SK-N-SH (cell line): ENCODE measurements around the gene BABAM2. TPM values are rescaled to one million over a fixed set of nuclear protein-coding genes. Genes with fewer than 3 reads are reported as not detected.

ENCODE experiments used
- CTCF ChIA-PET: fragments of 300-600, 350-600 bp; formaldehyde crosslinking; extraction: SDS; loops from one replicate; lab custom pipeline; 2021; lab: Yijun Ruan, JAX
- POLR2A ChIA-PET: fragments of 350-600 bp; sonication (Branson Sonifier 250); formaldehyde crosslinking; extraction: SDS; loops from one replicate; lab custom pipeline; 2020; ENCODE audit warnings: antibody characterized with exemption, inconsistent platforms; lab: Yijun Ruan, JAX
- DNase-seq: peaks from one replicate; pipeline ENCODE4 v3.0.0; 2012
- H2AFZ ChIP-seq: fragments of 200-600 bp; sonication (generic); 2 replicates; pipeline ENCODE4 v1.8.1; 2016; ENCODE audit warnings: antibody characterized with exemption, mild to moderate bottlenecking, low read depth
- H3F3A ChIP-seq: fragments of 200-600 bp; sonication (generic); replicated peaks from 2 replicates; pipeline ENCODE3; 2016; ENCODE audit warnings: antibody characterized with exemption, mild to moderate bottlenecking; ENCODE audit not compliant: insufficient read depth
- H3K27ac ChIP-seq, 2 experiments: fragments of 200-500 bp in 1 of 2; fragments of 200-600 bp in 1 of 2; sonication (Bioruptor generic) in 1 of 2; sonication (generic), shearing (Covaris generic) in 1 of 2; 2 replicates each; pipeline versions ENCODE4 v1.5.1 to v1.6.1; 2014 to 2016; ENCODE audit warnings: low read depth in 2 of 2, inconsistent platforms in 1 of 2, low read length in 1 of 2, mild to moderate bottlenecking in 1 of 2, mixed read lengths in 1 of 2
- H3K27me3 ChIP-seq: fragments of 200-600 bp; sonication (generic), shearing (Covaris generic); 2 replicates; pipeline ENCODE4 v1.6.1; 2016; ENCODE audit warnings: mixed run types; ENCODE audit not compliant: insufficient read depth
- H3K36me3 ChIP-seq, 2 experiments: fragments of 200-500 bp in 1 of 2; fragments of 200-600 bp in 1 of 2; sonication (Bioruptor generic) in 1 of 2; sonication (generic) in 1 of 2; replicated peaks in 1 of 2; 2 replicates each; pipeline versions ENCODE3 to v1.5.1; 2014 to 2016; ENCODE audit warnings: low read length in 1 of 2, mild to moderate bottlenecking in 1 of 2; ENCODE audit not compliant: insufficient read depth in 2 of 2, control insufficient read depth in 1 of 2
- H3K4me1 ChIP-seq, 2 experiments: fragments of 200-500 bp in 1 of 2; fragments of 200-600 bp in 1 of 2; sonication (Bioruptor generic) in 1 of 2; sonication (generic), shearing (Covaris generic) in 1 of 2; 2 replicates each; pipeline versions ENCODE4 v1.5.1 to v1.6.1; 2014 to 2016; ENCODE audit warnings: low read depth in 1 of 2, low read length in 1 of 2, mixed run types in 1 of 2; ENCODE audit not compliant: insufficient read depth in 2 of 2, control insufficient read depth in 1 of 2
- H3K4me2 ChIP-seq: fragments of 200-600 bp; sonication (generic), shearing (Covaris generic); 2 replicates; pipeline ENCODE4 v1.6.1; 2017; ENCODE audit warnings: mixed run types
- H3K4me3 ChIP-seq, 2 experiments: fragments of 200-500 bp in 1 of 2; fragments of 200-600 bp in 1 of 2; sonication (Bioruptor generic) in 1 of 2; sonication (generic), shearing (Covaris generic) in 1 of 2; 2 replicates each; pipeline versions ENCODE4 v1.5.1 to v1.8.1; 2014 to 2016; ENCODE audit warnings: low read depth in 2 of 2, inconsistent platforms in 1 of 2, low read length in 1 of 2, mild to moderate bottlenecking in 1 of 2, mixed read lengths in 1 of 2, moderate library complexity in 1 of 2
- H3K79me2 ChIP-seq: fragments of 200-600 bp; sonication (generic); 2 replicates; pipeline ENCODE4 v1.8.1; 2017; ENCODE audit warnings: mild to moderate bottlenecking; ENCODE audit not compliant: insufficient read depth
- H3K9ac ChIP-seq: fragments of 200-600 bp; sonication (generic); 2 replicates; pipeline ENCODE4 v1.6.1; 2017; ENCODE audit warnings: mixed run types
- H3K9me2 ChIP-seq: fragments of 200-600 bp; sonication (generic); 2 replicates; pipeline ENCODE4 v1.6.1; 2017; ENCODE audit warnings: mixed run types
- H3K9me3 ChIP-seq: fragments of 200-600 bp; sonication (generic); 2 replicates; pipeline ENCODE4 v1.6.1; 2017; ENCODE audit warnings: mixed run types, mild to moderate bottlenecking, moderate library complexity
- H4K20me1 ChIP-seq: fragments of 200-600 bp; sonication (generic); 2 replicates; pipeline ENCODE4 v1.6.1; 2017; ENCODE audit warnings: mild to moderate bottlenecking, mixed run types; ENCODE audit not compliant: insufficient read depth
- CHD2 ChIP-seq: fragments of 150-350 bp; IDR thresholded peaks from 2 replicates; pipeline ENCODE4 v1.6.1; 2018; ENCODE audit warnings: low read length; ENCODE audit not compliant: partially characterized antibody
- EP300 ChIP-seq, 2 experiments: IDR thresholded peaks; 2 replicates each; pipeline versions ENCODE4 v1.4.0 to v1.6.1; 2012; ENCODE audit warnings: borderline replicate concordance in 1 of 2, low read depth in 1 of 2, low read length in 1 of 2
- FOSL2 ChIP-seq: IDR thresholded peaks from 2 replicates; pipeline ENCODE4 v1.4.0; 2012; ENCODE audit warnings: low read depth, mild to moderate bottlenecking, moderate library complexity, borderline replicate concordance
- GATA2 ChIP-seq: sonication (generic); formaldehyde crosslinking; IDR thresholded peaks from 2 replicates; pipeline ENCODE4 v1.5.0; 2020; ENCODE audit warnings: mild to moderate bottlenecking, missing genetic modification reagents
- JUND ChIP-seq: IDR thresholded peaks from 2 replicates; pipeline ENCODE4 v1.4.0; 2012
- MAX ChIP-seq: IDR thresholded peaks from 2 replicates; pipeline ENCODE4 v1.4.0; 2012; ENCODE audit warnings: low read depth
- MEF2A ChIP-seq: IDR thresholded peaks from 2 replicates; pipeline ENCODE4 v1.4.0; 2012; ENCODE audit warnings: low read depth, borderline replicate concordance
- NFIC ChIP-seq: IDR thresholded peaks from 2 replicates; pipeline ENCODE4 v1.4.0; 2012; ENCODE audit warnings: borderline replicate concordance
- NRF1 ChIP-seq: IDR thresholded peaks from 2 replicates; pipeline ENCODE4 v1.6.1; 2012; ENCODE audit warnings: low read depth, mild to moderate bottlenecking, low read length
- REST ChIP-seq: IDR thresholded peaks from 2 replicates; pipeline ENCODE4 v1.6.1; 2012; ENCODE audit warnings: mild to moderate bottlenecking, low read depth, low read length, moderate library complexity
- RFX5 ChIP-seq: IDR thresholded peaks from 2 replicates; pipeline ENCODE4 v1.6.1; 2012; ENCODE audit warnings: mild to moderate bottlenecking, improper control_type of control experiment, low read length
- RXRA ChIP-seq: IDR thresholded peaks from 2 replicates; pipeline ENCODE4 v1.4.0; 2012; ENCODE audit warnings: low read depth, mild to moderate bottlenecking, borderline replicate concordance
- SIN3A ChIP-seq: IDR thresholded peaks from 2 replicates; pipeline ENCODE4 v1.6.1; 2012; ENCODE audit warnings: low read depth, mild to moderate bottlenecking, low read length, moderate library complexity, borderline replicate concordance
- TCF12 ChIP-seq: IDR thresholded peaks from 2 replicates; pipeline ENCODE4 v1.4.0; 2012
- TEAD4 ChIP-seq: IDR thresholded peaks from 2 replicates; pipeline ENCODE4 v1.4.0; 2012; ENCODE audit warnings: mild to moderate bottlenecking, borderline replicate concordance; ENCODE audit not compliant: insufficient read depth
- WGBS: methylation state at CpG from one replicate; pipeline ENCODE4 v1.1.6; 2017; ENCODE audit warnings: low lambda C conversion rate; 5-methylcytosine and 5-hydroxymethylcytosine counted together
- polyA plus RNA-seq, 3 experiments: library from polyadenylated mRNA; depleted of rRNA; stranded (reverse); fragments of >200 nt; gene quantifications; 2 replicates each; pipeline ENCODE4 v1.2.3, GENCODE V29; 2012

The BABAM2 gene
- polyA plus RNA-seq, 1 of the 3 experiments (the other 2 are of a cell fraction) = 34.0 TPM

GRCh38 chr2:28002181-28002580 lies 111.7 kb downstream of the BABAM2 start:
- TF ChIP-seq SIN3A = no peak
- no peak for TF ChIP-seq MAX
- TF ChIP-seq TEAD4 = no peak
- TF ChIP-seq EP300 (IDR thresholded peaks at IDR 0.05; ENCODE audit: borderline replicate concordance in 1 of 2, low read depth in 1 of 2, low read length in 1 of 2) = no peak
- TF ChIP-seq CHD2 = no peak
- no peak for TF ChIP-seq GATA2 (CRISPR knock-in tag)
- no peak for TF ChIP-seq REST
- POLR2A ChIA-PET = interaction anchor here (0.7 kb wide), 1 partner anchor 11 kb away, joined by 3 read pairs; no protein-coding TSS in a partner anchor

GRCh38 chr2:28004086-28004485 lies 113.6 kb downstream of the BABAM2 start:
- 0 out of 2 replicates have a peak overlapping the region, but pooled peaks have one; percentile 4 for H3K4me2 ChIP-seq

More at GRCh38 chr2:28002181-28002580, 111.7 kb downstream of the BABAM2 start:
- 98% methylated on average over 2 of the region's 2 CpGs for WGBS
- no peak overlapping the region for H2AFZ ChIP-seq
- H3K9ac ChIP-seq = no peak overlapping the region
- H3K27ac ChIP-seq = no peak overlapping the region
- no peaks in the 10 kb centered on the region for H3K9me3 ChIP-seq
- peaks cover 0 to 5% of the 10 kb centered on the region in 2 experiments; a peak in 2 of 4 replicates for H3K4me1 ChIP-seq
- no peaks in the 10 kb centered on the region for H3K9me2 ChIP-seq
- no peaks in the 10 kb centered on the region for H3K27me3 ChIP-seq
- H3K79me2 ChIP-seq = no peaks in the 10 kb centered on the region
- no peaks in the 10 kb centered on the region for H3K36me3 ChIP-seq
- no peak overlapping the region for H3K4me2 ChIP-seq
- H4K20me1 ChIP-seq = no peaks in the 10 kb centered on the region
- H3F3A ChIP-seq = peaks cover 3% of the 10 kb centered on the region
- H3K4me3 ChIP-seq = no peak overlapping the region
- CTCF ChIA-PET = interaction anchor here (0.7 to 1.6 kb wide), 4 partner anchors 9 to 1268 kb away, joined by 3 to 5 read pairs (median 4); no protein-coding TSS in a partner anchor
- no peak for DNase-seq

More at GRCh38 chr2:28004086-28004485, 113.6 kb downstream of the BABAM2 start:
- H3K4me1 ChIP-seq = peaks cover 0 to 7% of the 10 kb centered on the region in 2 experiments; a peak in 2 of 4 replicates
- H3K4me3 ChIP-seq = no peak overlapping the region
- peak in 1 of 2 experiments; percentile 45; a peak in 2 of 4 replicates for TF ChIP-seq EP300 (IDR thresholded peaks at IDR 0.05; ENCODE audit: borderline replicate concordance in 1 of 2, low read depth in 1 of 2, low read length in 1 of 2)
- 0 out of 2 replicates have a peak, but pooled peaks have one; percentile 23 for TF ChIP-seq MEF2A
- peak; percentile 53; the same call in 1 of the 2 replicates for TF ChIP-seq FOSL2
- TF ChIP-seq JUND = peak; percentile 60
- TF ChIP-seq SIN3A = no peak
- 0 out of 2 replicates have a peak, but pooled peaks have one; percentile 18 for TF ChIP-seq TEAD4
- TF ChIP-seq GATA2 (CRISPR knock-in tag) = no peak
- peak; percentile 62 for TF ChIP-seq TCF12
- peak; percentile 17; the same call in 1 of the 2 replicates for TF ChIP-seq NFIC
- no peak for TF ChIP-seq NRF1
- TF ChIP-seq RXRA = no peak
- TF ChIP-seq RFX5 = no peak
- H2AFZ ChIP-seq = no peak overlapping the region
- H3K36me3 ChIP-seq = no peaks in the 10 kb centered on the region
- WGBS = 13% methylated on average over 2 of the region's 2 CpGs
- no peaks in the 10 kb centered on the region for H3K27me3 ChIP-seq
- no peak overlapping the region for H3K9ac ChIP-seq
- ChIA-PET POLR2A (no interaction called here), CTCF (interaction anchor here (0.6 kb wide), 1 partner anchor 12 kb away, joined by 3 read pairs; no protein-coding TSS in a partner anchor)
- H4K20me1 ChIP-seq = no peaks in the 10 kb centered on the region
- no peaks in the 10 kb centered on the region for H3K9me3 ChIP-seq
- H3K9me2 ChIP-seq = no peaks in the 10 kb centered on the region
- peak overlapping the region in 1 of 2 experiments; percentile 38; a peak in 2 of 4 replicates for H3K27ac ChIP-seq
- H3F3A ChIP-seq = peaks cover 3% of the 10 kb centered on the region
- H3K79me2 ChIP-seq = no peaks in the 10 kb centered on the region
- DNase-seq = no peak
